Right cardiac atrium (tissue), 5 donors: Measurements from ENCODE around the gene CATSPERB. TPM values are rescaled to one million over a fixed set of nuclear protein-coding genes. Genes with fewer than 3 reads are reported as not detected.
"Not testable (repeated sequence)": the region's sequence is repeated elsewhere in the genome, so short reads cannot be mapped to it uniquely, and the experiment has no call there.

ENCODE experiments used
- ATAC-seq, 2 donors: fragments of 200-7000 bp; cut with Tn5 transposase; one replicate each; pipeline versions ENCODE4 v1.8.0 to v1.9.1; 2020; ENCODE audit warnings: moderate library complexity in 2 of 2, mild to moderate bottlenecking in 1 of 2
- DNase-seq, 3 donors: peaks; one replicate each; pipeline ENCODE4 v3.0.0-alpha.2; 2020
- H3K27ac ChIP-seq: one replicate; pipeline ENCODE4 v1.5.1; 2013; ENCODE audit warnings: mild to moderate bottlenecking, low read length, control low read depth, moderate library complexity
- H3K27me3 ChIP-seq: one replicate; pipeline ENCODE4 v1.6.1; 2013; ENCODE audit not compliant: control insufficient read depth, insufficient read depth
- H3K4me1 ChIP-seq: one replicate; pipeline ENCODE4 v1.6.1; 2013; ENCODE audit warnings: low read length; ENCODE audit not compliant: control insufficient read depth, insufficient read depth
- H3K4me3 ChIP-seq: one replicate; pipeline ENCODE4 v1.5.1; 2013; ENCODE audit warnings: low read length, control low read depth
- H3K9me3 ChIP-seq: one replicate; pipeline ENCODE4 v1.6.1; 2013; ENCODE audit warnings: low read length; ENCODE audit not compliant: control insufficient read depth
- WGBS: extraction: QIAGEN DNeasy Blood & Tissue Kit; methylation state at CpG from one replicate; pipeline ENCODE4 v1.1.7; 2013; 5-methylcytosine and 5-hydroxymethylcytosine counted together
- intact Hi-C, 4 donors: fragments of 100-400 bp; cut with DNase I; formaldehyde crosslinking; loops; one replicate each; pipeline versions ENCODE4 v1.11.0 to v1.14.0; 2022 to 2023
- polyA plus RNA-seq: library from polyadenylated mRNA; stranded (reverse); fragments of 200-250 nt; gene quantifications from one replicate; pipeline ENCODE4 v1.2.3, GENCODE V29; 2013
- total RNA-seq, 4 donors: library from RNA; stranded (reverse); fragmentation: NEBNext Ultra II Directional; extraction: Animal tissue kit (Norgen Biotek cat#: 25700); gene quantifications; one replicate each; pipeline ENCODE4 v1.2.1, GENCODE V29; 2021
- donor health status: healthy with polysubstance abuse.
- donor health status: DM: no; HTN: yes; CAD: no.
- donor health status: DM: no; HTN: no; CAD: no.
- donor health status: DM: no; HTN: yes; CAD: no; lungs with severe emphysema.
- donor health status: DM: yes; HTN: yes; CAD: no.

CATSPERB gene
- total and polyA plus RNA-seq, 5 donors: 0.48 to 3.2 (median 1.5) TPM

- no peak for DNase-seq
- intact Hi-C loops: no loop called here
- no peak overlapping the region for H3K4me3 ChIP-seq
- no peak for ATAC-seq
- H3K27ac ChIP-seq: no peak overlapping the region
- peaks cover 2% of the 10 kb centered on the region for H3K9me3 ChIP-seq
- H3K27me3 ChIP-seq: no peaks in the 10 kb centered on the region
- H3K4me1 ChIP-seq: no peaks in the 10 kb centered on the region
- 56% methylated on average over 2 of the region's 2 CpGs for WGBS
Observed at GRCh38 chr14:91694643-91695042, 37.2 kb downstream of the CATSPERB start.

GRCh38 chr14:91693346-91693745 lies 38.5 kb downstream of the CATSPERB start:
- Histone ChIP-seq H3K4me1 (no peaks in the 10 kb centered on the region), H3K27ac (no peak overlapping the region), H3K27me3 (no peaks in the 10 kb centered on the region), H3K9me3 (peaks cover 2% of the 10 kb centered on the region), H3K4me3 (no peak overlapping the region)
- WGBS: 61% methylated on average over 1 of the region's 1 CpG
- no peak for DNase-seq
- ATAC-seq: no peak
- intact Hi-C loops: no loop called here

- Histone ChIP-seq H3K27ac (no peak overlapping the region), H3K4me3 (no peak overlapping the region), H3K4me1 (no peaks in the 10 kb centered on the region), H3K27me3 (no peaks in the 10 kb centered on the region), H3K9me3 (peaks cover 2% of the 10 kb centered on the region)
- DNase-seq (no peak), ATAC-seq (no peak)
- intact Hi-C loops: no loop called here
- 87% methylated on average over 7 of the region's 7 CpGs for WGBS
Observed at GRCh38 chr14:91692075-91692474, 39.8 kb downstream of the CATSPERB start.

- Histone ChIP-seq H3K9me3 (peaks cover 2% of the 10 kb centered on the region), H3K4me3 (no peak overlapping the region), H3K27ac (no peak overlapping the region), H3K27me3 (no peaks in the 10 kb centered on the region), H3K4me1 (no peaks in the 10 kb centered on the region)
- intact Hi-C loops: no loop called here
- DNase-seq (no peak), ATAC-seq (no peak)
- WGBS: 82% methylated on average over 1 of the region's 1 CpG
Observed at GRCh38 chr14:91689608-91690007, 42.3 kb downstream of the CATSPERB start.

GRCh38 chr14:91687436-91687835 lies 44.5 kb downstream of the CATSPERB start:
- H3K4me1 ChIP-seq, intact Hi-C loops, H3K4me3 ChIP-seq, DNase-seq, ATAC-seq, H3K27ac ChIP-seq, H3K27me3 ChIP-seq, H3K9me3 ChIP-seq: not testable (repeated sequence)
- WGBS: 84% methylated on average over 4 of the region's 4 CpGs

- Histone ChIP-seq H3K9me3 (peaks cover under 1% of the 10 kb centered on the region), H3K27me3 (no peaks in the 10 kb centered on the region), H3K4me3 (no peak overlapping the region), H3K4me1 (no peaks in the 10 kb centered on the region), H3K27ac (no peak overlapping the region)
- ATAC-seq (no peak), DNase-seq (no peak)
- WGBS: 71% methylated on average over 1 of the region's 1 CpG
- intact Hi-C loops: no loop called here
Observed at GRCh38 chr14:91685600-91685999, 46.3 kb downstream of the CATSPERB start.

GRCh38 chr14:91681893-91682563 lies 49.9 kb downstream of the CATSPERB start:
- no peaks in the 10 kb centered on the region for H3K27me3 ChIP-seq
- WGBS: 79% methylated on average over 4 of the region's 4 CpGs
- no peak overlapping the region for H3K4me3 ChIP-seq
- DNase-seq (no peak), ATAC-seq (no peak)
- H3K4me1 ChIP-seq: no peaks in the 10 kb centered on the region
- H3K27ac ChIP-seq: no peak overlapping the region
- intact Hi-C loops: no loop called here
- no peaks in the 10 kb centered on the region for H3K9me3 ChIP-seq

- DNase-seq: no peak
- intact Hi-C loops: no loop called here
- WGBS: 83% methylated on average over 4 of the region's 4 CpGs
Observed at GRCh38 chr14:91681118-91681517, 50.8 kb downstream of the CATSPERB start.

GRCh38 chr14:91679273-91679672 lies 52.6 kb downstream of the CATSPERB start:
- ATAC-seq: no peak
- no peaks in the 10 kb centered on the region for H3K9me3 ChIP-seq
- H3K4me3 ChIP-seq: no peak overlapping the region
- no peaks in the 10 kb centered on the region for H3K4me1 ChIP-seq
- no peak for DNase-seq
- no peak overlapping the region for H3K27ac ChIP-seq
- H3K27me3 ChIP-seq: no peaks in the 10 kb centered on the region
- intact Hi-C loops: no loop called here

More at GRCh38 chr14:91681118-91681517, 50.8 kb downstream of the CATSPERB start:
- no peaks in the 10 kb centered on the region for H3K9me3 ChIP-seq
- H3K4me1 ChIP-seq: no peaks in the 10 kb centered on the region
- H3K27me3 ChIP-seq: no peaks in the 10 kb centered on the region
- H3K27ac ChIP-seq: no peak overlapping the region
- no peak overlapping the region for H3K4me3 ChIP-seq
- ATAC-seq: no peak

GRCh38 chr14:91677687-91678086 lies 54.2 kb downstream of the CATSPERB start:
- intact Hi-C loops, DNase-seq, H3K9me3 ChIP-seq, H3K4me3 ChIP-seq, H3K27me3 ChIP-seq, ATAC-seq, H3K4me1 ChIP-seq, H3K27ac ChIP-seq: not testable (repeated sequence)
- 87% methylated on average over 3 of the region's 3 CpGs for WGBS

GRCh38 chr14:91674911-91675310 lies 57.0 kb downstream of the CATSPERB start:
- H3K4me1 ChIP-seq: no peaks in the 10 kb centered on the region
- no peaks in the 10 kb centered on the region for H3K27me3 ChIP-seq
- no peak overlapping the region for H3K27ac ChIP-seq
- intact Hi-C loops: no loop called here
- WGBS: 57% methylated on average over 3 of the region's 3 CpGs
- no peaks in the 10 kb centered on the region for H3K9me3 ChIP-seq
- ATAC-seq: no peak
- no peak for DNase-seq
- no peak overlapping the region for H3K4me3 ChIP-seq

GRCh38 chr14:91669867-91670266 lies 62.0 kb downstream of the CATSPERB start:
- no peak overlapping the region for H3K27ac ChIP-seq
- intact Hi-C loops: no loop called here
- DNase-seq: no peak
- no peak for ATAC-seq
- H3K4me3 ChIP-seq: no peak overlapping the region
- H3K27me3 ChIP-seq: no peaks in the 10 kb centered on the region
- H3K4me1 ChIP-seq: no peaks in the 10 kb centered on the region
- no peaks in the 10 kb centered on the region for H3K9me3 ChIP-seq
- 83% methylated on average over 2 of the region's 2 CpGs for WGBS
